Stimulated activated CD8-positive, alpha-beta memory T cell treated with anti-CD3 and anti-CD28 coated beads, Interleukin-15, amount 100 ng/mL, for 1 hour (primary cell): Measurements from ENCODE around the gene ALG9.

Source experiments
- DNase-seq: peaks from one replicate; pipeline ENCODE4 v3.0.0-alpha.2; 2020; ENCODE audit warnings: low read depth

The ALG9 gene

GRCh38 chr11:111764621-111765020, 106.8 kb downstream of the ALG9 start:
- DNase-seq, result no peak

GRCh38 chr11:111762981-111763643, 108.3 kb downstream of the ALG9 start:
- no peak for DNase-seq

- DNase-seq, result no peak
Measured at GRCh38 chr11:111762526-111762925, 108.9 kb downstream of the ALG9 start.

- no peak for DNase-seq
Measured at GRCh38 chr11:111761036-111761435, 110.3 kb downstream of the ALG9 start.

- DNase-seq, result no peak
Measured at GRCh38 chr11:111759778-111760407, 111.5 kb downstream of the ALG9 start.

- DNase-seq, result no peak
Measured at GRCh38 chr11:111759376-111759775, 112.0 kb downstream of the ALG9 start.

GRCh38 chr11:111756097-111756496, 115.3 kb downstream of the ALG9 start:
- DNase-seq, result no peak

GRCh38 chr11:111749646-111750045, 121.7 kb downstream of the ALG9 start:
- DNase-seq, result no peak

- no peak for DNase-seq
Measured at GRCh38 chr11:111748035-111748804, 123.2 kb downstream of the ALG9 start.

GRCh38 chr11:111745719-111746504, 125.5 kb downstream of the ALG9 start:
- DNase-seq, result no peak

- DNase-seq, result no peak
Measured at GRCh38 chr11:111743700-111744099, 127.7 kb downstream of the ALG9 start.

- DNase-seq, result no peak
Measured at GRCh38 chr11:111741751-111742150, 129.6 kb downstream of the ALG9 start.

GRCh38 chr11:111739299-111739698, 132.1 kb downstream of the ALG9 start:
- no peak for DNase-seq

GRCh38 chr11:111737444-111738210, 133.8 kb downstream of the ALG9 start:
- no peak for DNase-seq

- no peak for DNase-seq
Measured at GRCh38 chr11:111736621-111737443, 134.5 kb downstream of the ALG9 start.
